ENCODE measurements around the gene CDH13. TPM values are rescaled to one million over a fixed set of nuclear protein-coding genes. Genes with fewer than 3 reads are reported as not detected.

CDH13 gene
- total RNA-seq, 4 donors from 2014 or later = 3.1 to 13.5 (median 8.9) TPM

GRCh38 chr16:83603723-83604570 is 977.2 kb downstream of the CDH13 start:
- no peak overlapping the region for H3K27ac ChIP-seq (replicated peaks in 1 of 4)
- no peak overlapping the region for H3K4me3 ChIP-seq
- intact Hi-C loops (cut with DNase I) = no loop called here
- H3K4me1 ChIP-seq = no peaks in the 10 kb centered on the region
- TF ChIP-seq, protein P1, sequence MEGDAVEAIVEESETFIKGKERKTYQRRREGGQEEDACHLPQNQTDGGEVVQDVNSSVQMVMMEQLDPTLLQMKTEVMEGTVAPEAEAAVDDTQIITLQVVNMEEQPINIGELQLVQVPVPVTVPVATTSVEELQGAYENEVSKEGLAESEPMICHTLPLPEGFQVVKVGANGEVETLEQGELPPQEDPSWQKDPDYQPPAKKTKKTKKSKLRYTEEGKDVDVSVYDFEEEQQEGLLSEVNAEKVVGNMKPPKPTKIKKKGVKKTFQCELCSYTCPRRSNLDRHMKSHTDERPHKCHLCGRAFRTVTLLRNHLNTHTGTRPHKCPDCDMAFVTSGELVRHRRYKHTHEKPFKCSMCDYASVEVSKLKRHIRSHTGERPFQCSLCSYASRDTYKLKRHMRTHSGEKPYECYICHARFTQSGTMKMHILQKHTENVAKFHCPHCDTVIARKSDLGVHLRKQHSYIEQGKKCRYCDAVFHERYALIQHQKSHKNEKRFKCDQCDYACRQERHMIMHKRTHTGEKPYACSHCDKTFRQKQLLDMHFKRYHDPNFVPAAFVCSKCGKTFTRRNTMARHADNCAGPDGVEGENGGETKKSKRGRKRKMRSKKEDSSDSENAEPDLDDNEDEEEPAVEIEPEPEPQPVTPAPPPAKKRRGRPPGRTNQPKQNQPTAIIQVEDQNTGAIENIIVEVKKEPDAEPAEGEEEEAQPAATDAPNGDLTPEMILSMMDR (IDR thresholded peaks at IDR 0.05) = no peak
- TF ChIP-seq POLR2AphosphoS5 (IDR thresholded peaks at IDR 0.05) = no peak
- no peak for TF ChIP-seq EP300 (IDR thresholded peaks at IDR 0.05)
- TF ChIP-seq POLR2A (IDR thresholded peaks at IDR 0.05; ENCODE audit: low read depth) = no peak
- DNase-seq (ENCODE audit: extremely low spot score) = peak; percentile 86
- H3K27me3 ChIP-seq = no peaks in the 10 kb centered on the region
- H3K36me3 ChIP-seq = peaks cover 0 to 19% (median 0%) of the 10 kb centered on the region in 4 donors
- 70% methylated on average over 5 of the region's 5 CpGs for WGBS
- no peaks in the 10 kb centered on the region for H3K9me3 ChIP-seq

- DNase-seq (ENCODE audit: extremely low spot score) = peak; percentile 70
- intact Hi-C loops (cut with DNase I) = no loop called here
These were observed 979.8 kb downstream of the CDH13 start for GRCh38 chr16:83606486-83607030.

GRCh38 chr16:83609178-83609577 is 982.4 kb downstream of the CDH13 start:
- no peak overlapping the region for H3K27ac ChIP-seq (replicated peaks in 1 of 4)
- H3K36me3 ChIP-seq = no peaks in the 10 kb centered on the region
- H3K4me3 ChIP-seq = no peak overlapping the region
- no peaks in the 10 kb centered on the region for H3K27me3 ChIP-seq
- WGBS = 87% methylated on average over 4 of the region's 4 CpGs
- H3K4me1 ChIP-seq = no peaks in the 10 kb centered on the region
- intact Hi-C loops (cut with DNase I) = no loop called here
- TF ChIP-seq EP300 (IDR thresholded peaks at IDR 0.05) (no peak), POLR2AphosphoS5 (IDR thresholded peaks at IDR 0.05) (no peak), POLR2A (IDR thresholded peaks at IDR 0.05; ENCODE audit: low read depth) (no peak)
- TF ChIP-seq, protein P1 (IDR thresholded peaks at IDR 0.05) = no peak
- DNase-seq (ENCODE audit: extremely low spot score) = peak; percentile 24
- H3K9me3 ChIP-seq = no peaks in the 10 kb centered on the region

More at GRCh38 chr16:83606486-83607030, 979.8 kb downstream of the CDH13 start:
- H3K9me3 ChIP-seq = no peaks in the 10 kb centered on the region
- no peaks in the 10 kb centered on the region for H3K4me1 ChIP-seq
- 94% methylated on average over 7 of the region's 7 CpGs for WGBS
- H3K4me3 ChIP-seq = no peak overlapping the region
- TF ChIP-seq POLR2AphosphoS5 (IDR thresholded peaks at IDR 0.05) = no peak
- TF ChIP-seq, protein P1 (IDR thresholded peaks at IDR 0.05) = no peak
- no peak for TF ChIP-seq EP300 (IDR thresholded peaks at IDR 0.05)
- no peak for TF ChIP-seq POLR2A (IDR thresholded peaks at IDR 0.05; ENCODE audit: low read depth)
- H3K27me3 ChIP-seq = no peaks in the 10 kb centered on the region
- peaks cover 0 to 19% (median 0%) of the 10 kb centered on the region in 4 donors for H3K36me3 ChIP-seq
- H3K27ac ChIP-seq (replicated peaks in 1 of 4) = no peak overlapping the region

DNA sequence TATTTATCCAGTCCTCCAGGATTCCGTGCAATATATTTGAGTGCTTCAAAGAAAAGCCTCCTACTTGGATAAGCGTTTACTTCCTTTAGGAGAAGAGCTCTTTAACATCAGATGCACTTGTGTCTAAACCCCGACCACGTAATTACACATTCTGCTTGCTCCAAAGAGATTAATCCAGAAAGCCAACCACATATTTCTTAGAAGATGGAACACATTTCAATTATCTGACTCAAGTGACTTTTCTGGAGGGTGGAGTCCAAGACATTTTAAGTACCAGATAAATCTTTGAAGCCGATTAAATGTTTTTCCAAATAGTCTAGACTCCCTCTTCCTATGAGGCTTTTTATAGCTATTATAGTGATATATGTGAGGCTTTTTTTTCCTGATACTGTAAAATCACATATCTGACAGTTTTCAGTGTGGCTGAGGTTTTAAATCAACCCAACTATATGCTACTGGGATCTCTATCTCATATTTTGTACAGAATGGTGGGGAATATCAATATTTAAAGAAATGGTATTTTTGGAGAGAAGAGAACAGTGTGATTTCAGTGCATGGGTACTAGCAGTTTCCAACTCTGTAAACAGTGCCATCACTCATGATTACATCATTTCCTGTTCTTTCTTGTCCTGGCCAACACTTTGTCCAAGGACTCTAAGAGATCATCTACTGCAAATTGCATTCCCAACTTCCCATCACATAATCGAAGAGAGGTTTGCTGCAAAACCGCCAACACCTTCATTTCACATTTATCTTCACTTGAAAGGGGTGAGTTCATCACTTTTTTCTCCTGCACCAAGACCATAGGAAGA is 988.6 kb downstream of the CDH13 start:
- intact Hi-C loops (cut with DNase I) = no loop called here
- Histone ChIP-seq H3K27ac (replicated peaks in 1 of 4) (no peak overlapping the region), H3K4me3 (no peak overlapping the region), H3K27me3 (no peaks in the 10 kb centered on the region), H3K9me3 (no peaks in the 10 kb centered on the region), H3K4me1 (no peaks in the 10 kb centered on the region), H3K36me3 (no peaks in the 10 kb centered on the region)
- TF ChIP-seq, protein P1 (IDR thresholded peaks at IDR 0.05) = no peak
- no peak for TF ChIP-seq POLR2A (IDR thresholded peaks at IDR 0.05; ENCODE audit: low read depth)
- no peak for TF ChIP-seq POLR2AphosphoS5 (IDR thresholded peaks at IDR 0.05)
- no peak for TF ChIP-seq EP300 (IDR thresholded peaks at IDR 0.05)
- 71% methylated on average over 7 of the region's 7 CpGs for WGBS
- peak; percentile 7 for DNase-seq (ENCODE audit: extremely low spot score)

All from esophagus muscularis mucosa (tissue), 4 donors.